ENCODE results near the gene KIF6.

DNA sequence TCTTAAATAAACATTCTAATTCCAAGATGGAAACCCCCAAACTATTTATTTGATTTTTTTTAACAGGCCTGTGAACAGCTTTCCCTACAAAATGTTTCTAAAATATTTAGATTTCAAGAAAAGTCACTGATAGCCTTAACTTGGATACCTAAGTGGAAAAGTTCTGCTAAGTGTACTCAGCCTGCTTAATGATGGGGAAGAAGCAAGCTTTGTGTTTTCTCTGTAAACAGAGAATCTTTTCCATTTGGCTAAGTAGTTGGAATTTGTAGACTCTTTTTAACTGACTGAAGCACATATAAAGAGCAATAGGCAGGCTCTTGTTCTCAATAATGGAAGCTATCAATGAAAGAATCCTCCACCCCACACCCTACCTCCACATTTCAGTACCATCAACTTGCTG, 108.2 kb downstream of the KIF6 start:
- TF ChIP-seq, protein P1, sequence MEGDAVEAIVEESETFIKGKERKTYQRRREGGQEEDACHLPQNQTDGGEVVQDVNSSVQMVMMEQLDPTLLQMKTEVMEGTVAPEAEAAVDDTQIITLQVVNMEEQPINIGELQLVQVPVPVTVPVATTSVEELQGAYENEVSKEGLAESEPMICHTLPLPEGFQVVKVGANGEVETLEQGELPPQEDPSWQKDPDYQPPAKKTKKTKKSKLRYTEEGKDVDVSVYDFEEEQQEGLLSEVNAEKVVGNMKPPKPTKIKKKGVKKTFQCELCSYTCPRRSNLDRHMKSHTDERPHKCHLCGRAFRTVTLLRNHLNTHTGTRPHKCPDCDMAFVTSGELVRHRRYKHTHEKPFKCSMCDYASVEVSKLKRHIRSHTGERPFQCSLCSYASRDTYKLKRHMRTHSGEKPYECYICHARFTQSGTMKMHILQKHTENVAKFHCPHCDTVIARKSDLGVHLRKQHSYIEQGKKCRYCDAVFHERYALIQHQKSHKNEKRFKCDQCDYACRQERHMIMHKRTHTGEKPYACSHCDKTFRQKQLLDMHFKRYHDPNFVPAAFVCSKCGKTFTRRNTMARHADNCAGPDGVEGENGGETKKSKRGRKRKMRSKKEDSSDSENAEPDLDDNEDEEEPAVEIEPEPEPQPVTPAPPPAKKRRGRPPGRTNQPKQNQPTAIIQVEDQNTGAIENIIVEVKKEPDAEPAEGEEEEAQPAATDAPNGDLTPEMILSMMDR (IDR thresholded peaks at IDR 0.05) = no peak
- no peak for TF ChIP-seq POLR2A (IDR thresholded peaks at IDR 0.05)
- no peak for TF ChIP-seq POLR2AphosphoS5 (IDR thresholded peaks at IDR 0.05)
- no peak for TF ChIP-seq EP300 (IDR thresholded peaks at IDR 0.05)

All from gastroesophageal sphincter (tissue), 3 donors.